ENCODE results near the gene EFS.

The EFS gene

DNA sequence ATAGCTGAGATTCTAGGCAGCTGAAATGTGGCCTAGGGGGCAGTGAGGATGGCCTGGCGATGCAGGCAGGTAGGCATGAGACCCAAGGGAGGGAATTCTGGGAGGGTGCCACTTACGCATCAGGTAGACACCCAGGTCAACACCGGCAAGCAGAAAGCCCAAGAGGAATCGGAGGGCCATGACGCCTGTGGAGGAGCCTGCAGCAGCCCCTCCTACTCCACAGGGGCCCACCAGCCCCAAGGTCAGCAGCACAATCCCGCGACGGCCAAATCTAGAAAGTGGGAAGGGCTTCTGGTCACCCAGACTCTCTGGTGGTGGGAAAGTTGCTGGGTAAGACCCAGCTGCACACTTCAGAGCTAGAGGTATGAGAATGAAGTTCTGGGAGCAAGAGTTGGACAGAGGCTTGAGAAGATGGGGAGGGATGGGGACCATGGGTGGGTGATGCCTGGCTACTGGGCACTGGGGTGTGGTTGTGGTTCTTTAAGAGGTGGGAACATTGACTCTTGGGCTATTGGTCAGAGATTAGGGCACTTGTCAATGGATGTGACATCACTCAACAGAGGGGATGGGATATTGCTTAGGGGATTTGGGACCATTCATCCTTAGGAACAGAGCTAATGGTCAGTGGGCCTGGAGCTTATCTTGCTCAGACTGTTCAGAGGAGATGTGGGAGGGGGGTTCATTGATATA is 15.7 kb downstream of the EFS start:
- no peaks in the 10 kb centered on the region for H3K36me3 ChIP-seq (ENCODE audit: control insufficient read depth, insufficient read depth, low read length)
- no peak overlapping the region for H3K27ac ChIP-seq (ENCODE audit: low read length)
- no peaks in the 10 kb centered on the region for H3K9me3 ChIP-seq (ENCODE audit: control insufficient read depth, insufficient read depth, low read length)
- peaks cover 4% of the 10 kb centered on the region; the same call in 1 of the 2 replicates for H3K4me1 ChIP-seq (ENCODE audit: control insufficient read depth, insufficient read depth, low read length)
- DNase-seq (ENCODE audit: low read depth, low spot score), result no peak
- no CpG with 5 or more reads among the region's 8 CpGs for WGBS (ENCODE audit: insufficient coverage, insufficient read length)
- no peak overlapping the region for H3K4me3 ChIP-seq (ENCODE audit: low read length)
- H3K27me3 ChIP-seq (ENCODE audit: control insufficient read depth, insufficient read depth, low read length), result no peaks in the 10 kb centered on the region

DNA sequence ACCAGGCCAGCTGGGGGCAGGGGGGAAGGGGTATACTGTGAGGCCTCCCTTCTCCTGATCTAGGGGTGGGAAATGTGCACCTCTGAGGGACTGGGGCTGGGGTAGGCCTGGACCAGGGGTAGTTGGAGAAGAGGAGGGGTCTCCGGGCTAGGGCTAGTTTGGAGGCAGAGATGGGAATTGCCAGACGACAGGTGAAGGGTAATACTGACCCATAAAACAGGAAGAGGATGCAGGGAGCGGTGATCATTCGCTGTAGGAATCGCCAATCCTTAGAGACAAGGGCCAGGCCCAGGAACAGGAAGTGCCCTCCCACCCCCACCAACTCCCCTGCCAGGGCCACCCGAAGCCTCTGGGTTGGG is 16.7 kb downstream of the EFS start:
- no CpG with 5 or more reads among the region's 6 CpGs for WGBS (ENCODE audit: insufficient coverage, insufficient read length)
- Histone ChIP-seq H3K4me1 (ENCODE audit: control insufficient read depth, insufficient read depth, low read length) (peaks cover 4% of the 10 kb centered on the region; the same call in 1 of the 2 replicates), H3K4me3 (ENCODE audit: low read length) (no peak overlapping the region), H3K36me3 (ENCODE audit: control insufficient read depth, insufficient read depth, low read length) (no peaks in the 10 kb centered on the region), H3K9me3 (ENCODE audit: control insufficient read depth, insufficient read depth, low read length) (no peaks in the 10 kb centered on the region), H3K27me3 (ENCODE audit: control insufficient read depth, insufficient read depth, low read length) (no peaks in the 10 kb centered on the region), H3K27ac (ENCODE audit: low read length) (no peak overlapping the region)
- DNase-seq (ENCODE audit: low read depth, low spot score), result no peak

DNA sequence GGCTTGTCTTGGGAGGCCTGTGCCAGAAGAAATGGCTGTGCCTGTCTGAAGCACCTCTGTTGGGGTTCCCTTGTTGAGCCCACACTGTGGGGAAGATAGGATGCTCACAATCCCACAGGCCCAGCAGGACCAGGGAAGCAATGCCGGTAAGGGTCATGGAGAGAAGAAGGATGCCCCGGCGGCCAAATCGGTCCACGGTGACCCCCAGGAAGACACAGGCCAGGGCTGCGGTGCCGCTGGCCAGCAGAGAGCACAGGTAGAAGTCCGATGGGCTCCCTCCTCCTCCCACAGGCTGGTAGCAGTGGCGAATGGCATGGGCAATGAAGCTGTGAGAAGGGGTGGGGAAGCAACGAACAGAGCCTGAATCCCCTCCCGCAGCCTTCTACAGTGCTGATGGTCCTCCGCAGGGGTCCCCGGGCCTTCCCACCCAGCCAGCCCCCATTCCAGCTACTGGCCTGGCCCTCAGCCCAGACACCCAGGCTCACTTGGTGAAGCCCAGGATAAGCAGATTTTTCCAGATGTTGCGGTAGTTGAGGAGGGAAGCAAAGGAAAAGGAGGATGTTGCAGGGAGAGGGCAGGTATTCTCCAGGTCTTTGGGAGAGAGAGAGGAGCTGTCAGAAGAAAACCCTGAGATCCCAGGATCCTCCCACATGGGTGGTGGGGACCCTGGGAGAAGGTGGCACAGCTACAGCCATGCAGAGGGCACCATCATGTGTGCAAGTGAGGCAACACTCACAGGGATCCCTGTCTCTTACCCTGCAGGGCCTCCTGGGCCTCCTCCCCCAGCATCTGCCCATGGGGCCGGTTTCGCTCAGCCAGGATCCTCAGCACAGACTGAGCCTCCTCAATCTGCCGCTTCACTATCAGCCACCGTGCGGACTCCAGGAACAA is 17.3 kb downstream of the EFS start:
- Histone ChIP-seq H3K4me1 (ENCODE audit: control insufficient read depth, insufficient read depth, low read length) (peaks cover 4% of the 10 kb centered on the region; the same call in 1 of the 2 replicates), H3K27me3 (ENCODE audit: control insufficient read depth, insufficient read depth, low read length) (no peaks in the 10 kb centered on the region), H3K9me3 (ENCODE audit: control insufficient read depth, insufficient read depth, low read length) (no peaks in the 10 kb centered on the region), H3K4me3 (ENCODE audit: low read length) (no peak overlapping the region), H3K36me3 (ENCODE audit: control insufficient read depth, insufficient read depth, low read length) (no peaks in the 10 kb centered on the region), H3K27ac (ENCODE audit: low read length) (no peak overlapping the region)
- WGBS (ENCODE audit: insufficient coverage, insufficient read length), result no CpG with 5 or more reads among the region's 19 CpGs
- DNase-seq (ENCODE audit: low read depth, low spot score), result no peak

DNA sequence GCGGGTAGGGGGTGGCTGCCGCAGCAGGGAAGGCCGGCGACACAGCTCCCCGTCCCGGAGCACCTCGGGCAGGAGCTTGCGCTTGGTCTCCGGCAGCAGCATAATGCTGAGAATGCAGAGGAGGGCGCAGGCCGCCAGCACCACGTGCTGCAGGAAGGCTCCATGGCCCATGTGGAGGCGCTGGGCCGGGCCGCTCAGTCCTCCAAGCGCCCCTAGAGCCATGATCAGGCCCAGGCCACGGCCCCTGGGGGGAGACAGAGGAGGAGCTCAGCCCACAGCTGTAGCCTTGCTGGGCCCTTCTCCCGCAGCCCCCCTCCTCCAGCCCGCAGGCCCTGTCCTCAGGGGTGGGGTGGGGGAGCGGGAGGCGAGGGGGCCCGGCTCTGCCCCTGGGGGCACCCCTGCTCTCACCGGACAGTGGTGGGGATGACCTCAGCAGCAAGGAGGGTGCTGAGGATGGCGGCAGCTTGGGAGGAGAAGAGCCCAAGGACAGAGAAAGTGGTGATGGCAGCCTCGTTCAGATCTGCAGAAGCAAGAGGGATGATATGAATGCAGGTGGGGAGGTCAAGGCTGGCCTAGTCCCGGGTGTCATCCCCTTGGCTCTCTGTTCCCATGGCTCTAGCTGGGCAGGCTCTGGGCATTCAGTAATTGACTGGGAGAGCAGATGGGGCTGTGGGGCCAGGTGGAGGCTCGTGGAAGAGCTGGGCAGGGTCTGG is 18.1 kb downstream of the EFS start:
- Histone ChIP-seq H3K9me3 (ENCODE audit: control insufficient read depth, insufficient read depth, low read length) (no peaks in the 10 kb centered on the region), H3K4me1 (ENCODE audit: control insufficient read depth, insufficient read depth, low read length) (peaks cover 3% of the 10 kb centered on the region; the same call in 1 of the 2 replicates), H3K36me3 (ENCODE audit: control insufficient read depth, insufficient read depth, low read length) (no peaks in the 10 kb centered on the region), H3K27me3 (ENCODE audit: control insufficient read depth, insufficient read depth, low read length) (no peaks in the 10 kb centered on the region), H3K4me3 (ENCODE audit: low read length) (no peak overlapping the region), H3K27ac (ENCODE audit: low read length) (no peak overlapping the region)
- no CpG with 5 or more reads among the region's 27 CpGs for WGBS (ENCODE audit: insufficient coverage, insufficient read length)
- DNase-seq (ENCODE audit: low read depth, low spot score), result no peak

DNA sequence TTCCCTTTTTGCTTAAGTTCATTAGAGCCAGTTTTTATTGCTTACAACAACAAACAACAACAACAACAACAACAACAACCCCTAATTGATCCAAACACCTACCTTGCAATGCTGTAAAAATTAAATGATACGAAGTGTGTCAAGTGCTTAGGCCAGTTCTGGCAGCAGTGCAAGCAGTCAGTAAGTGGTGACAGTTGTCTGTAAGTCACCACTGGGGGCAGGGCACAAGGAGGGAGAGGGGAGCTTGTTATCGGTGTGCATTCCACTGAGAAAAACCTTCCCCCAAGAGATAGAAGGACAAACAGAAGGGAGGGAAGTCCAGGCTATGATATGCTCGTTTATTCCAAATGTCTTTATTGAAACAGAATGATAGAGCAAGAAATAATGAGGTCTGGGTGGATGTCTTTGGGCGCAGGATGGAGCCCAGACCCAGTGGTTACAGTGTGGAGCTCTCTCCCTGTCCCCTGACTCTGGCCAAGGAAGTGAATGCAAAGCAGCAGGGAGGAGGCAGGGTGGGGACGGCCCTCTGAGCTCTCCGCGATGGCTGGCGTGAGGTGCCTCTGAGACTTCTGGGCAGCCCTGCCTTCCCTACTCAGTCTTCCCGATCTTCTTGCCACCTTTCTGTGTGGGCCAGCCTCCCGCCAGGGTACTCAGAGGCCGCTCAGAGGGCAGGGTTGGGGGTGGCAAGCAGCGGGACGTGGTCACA is 18.8 kb downstream of the EFS start:
- H3K36me3 ChIP-seq (ENCODE audit: control insufficient read depth, insufficient read depth, low read length), result no peaks in the 10 kb centered on the region
- H3K4me3 ChIP-seq (ENCODE audit: low read length), result no peak overlapping the region
- WGBS (ENCODE audit: insufficient coverage, insufficient read length), result no CpG with 5 or more reads among the region's 13 CpGs
- H3K27me3 ChIP-seq (ENCODE audit: control insufficient read depth, insufficient read depth, low read length), result no peaks in the 10 kb centered on the region
- DNase-seq (ENCODE audit: low read depth, low spot score), result no peak
- no peaks in the 10 kb centered on the region for H3K4me1 ChIP-seq (ENCODE audit: control insufficient read depth, insufficient read depth, low read length)
- H3K9me3 ChIP-seq (ENCODE audit: control insufficient read depth, insufficient read depth, low read length), result no peaks in the 10 kb centered on the region
- H3K27ac ChIP-seq (ENCODE audit: low read length), result no peak overlapping the region

DNA sequence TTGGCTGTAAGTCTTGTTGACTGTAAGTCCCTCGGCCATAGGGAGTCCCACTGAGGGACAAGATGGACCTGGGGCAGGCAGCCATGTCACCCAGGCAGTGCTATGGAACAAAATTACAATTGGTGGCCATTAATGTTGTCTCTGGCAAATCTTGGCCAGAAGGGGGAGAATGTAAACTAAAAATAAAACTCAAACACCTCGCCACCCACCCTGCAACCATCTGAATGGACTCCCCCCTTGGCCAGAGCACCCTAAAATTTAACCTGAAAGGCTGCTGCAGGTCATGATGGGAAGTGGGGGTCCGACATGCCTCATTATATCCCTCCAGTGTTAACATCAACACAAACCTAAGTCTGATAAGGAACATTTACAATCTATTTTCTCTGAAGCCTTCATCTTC is 20.5 kb downstream of the EFS start:
- Histone ChIP-seq H3K4me1 (ENCODE audit: control insufficient read depth, insufficient read depth, low read length) (no peaks in the 10 kb centered on the region), H3K27ac (ENCODE audit: low read length) (no peak overlapping the region), H3K36me3 (ENCODE audit: control insufficient read depth, insufficient read depth, low read length) (no peaks in the 10 kb centered on the region), H3K4me3 (ENCODE audit: low read length) (no peak overlapping the region), H3K9me3 (ENCODE audit: control insufficient read depth, insufficient read depth, low read length) (no peaks in the 10 kb centered on the region), H3K27me3 (ENCODE audit: control insufficient read depth, insufficient read depth, low read length) (no peaks in the 10 kb centered on the region)
- no CpG with 5 or more reads among the region's 3 CpGs for WGBS (ENCODE audit: insufficient coverage, insufficient read length)
- DNase-seq (ENCODE audit: low read depth, low spot score), result no peak

DNA sequence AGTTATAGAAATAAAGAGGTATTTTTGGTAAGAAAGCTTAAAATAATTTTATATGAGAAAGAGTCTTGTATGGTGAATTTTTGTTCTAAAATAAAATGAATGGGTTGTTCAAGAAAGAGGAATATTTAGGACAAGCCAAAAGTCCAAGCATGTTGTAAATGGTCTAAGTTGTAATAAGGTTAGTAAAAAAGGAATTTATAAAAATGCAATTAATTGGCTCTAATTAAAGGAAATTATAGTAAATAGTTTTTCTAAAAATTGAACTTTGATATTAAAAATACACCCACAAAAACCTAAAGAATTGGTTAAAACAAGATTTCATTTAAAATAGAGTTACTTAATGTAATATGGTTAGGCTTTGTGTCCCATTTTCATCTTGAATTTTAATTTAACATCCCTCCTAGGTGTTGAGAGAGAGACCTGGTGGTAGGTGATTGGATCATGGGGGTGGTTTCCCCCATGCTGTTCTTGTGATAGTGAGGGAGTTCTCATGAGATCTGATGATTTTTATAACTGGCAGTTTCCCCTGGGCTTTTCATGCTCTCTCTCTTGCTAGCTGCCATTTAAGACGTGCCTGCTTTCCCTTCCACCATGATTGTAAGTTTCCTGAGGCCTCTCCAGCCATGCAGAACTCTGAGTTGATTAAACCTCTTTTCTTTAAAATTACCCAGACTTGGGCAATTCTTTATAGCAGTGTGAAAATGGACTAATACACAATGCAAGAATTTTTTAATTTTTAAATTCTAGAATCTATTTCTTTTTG is 25.3 kb downstream of the EFS start:
- H3K4me1 ChIP-seq (ENCODE audit: control insufficient read depth, insufficient read depth, low read length), result no peaks in the 10 kb centered on the region

DNA sequence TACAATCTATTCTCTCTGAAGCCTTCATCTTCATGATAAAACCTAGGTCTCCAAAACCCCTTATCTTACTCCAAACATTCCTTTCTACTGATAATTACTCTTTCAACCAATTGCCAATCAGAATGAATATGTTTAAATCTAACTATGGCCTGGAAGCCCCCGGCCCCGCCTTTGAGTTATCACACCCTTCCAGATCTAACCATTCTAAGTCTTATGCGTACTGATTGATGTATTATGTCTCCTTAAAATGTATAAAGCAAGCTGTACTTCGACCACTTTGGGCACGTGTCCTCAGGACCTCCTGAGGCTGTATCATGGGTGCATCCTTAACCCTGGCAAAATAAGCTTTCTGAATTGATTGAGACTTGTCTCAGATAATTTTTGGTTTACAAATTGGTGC is 29.3 kb downstream of the EFS start:
- Histone ChIP-seq H3K27ac (ENCODE audit: low read length) (no peak overlapping the region), H3K4me3 (ENCODE audit: low read length) (no peak overlapping the region), H3K9me3 (ENCODE audit: control insufficient read depth, insufficient read depth, low read length) (no peaks in the 10 kb centered on the region), H3K27me3 (ENCODE audit: control insufficient read depth, insufficient read depth, low read length) (no peaks in the 10 kb centered on the region), H3K36me3 (ENCODE audit: control insufficient read depth, insufficient read depth, low read length) (no peaks in the 10 kb centered on the region), H3K4me1 (ENCODE audit: control insufficient read depth, insufficient read depth, low read length) (no peaks in the 10 kb centered on the region)
- DNase-seq (ENCODE audit: low read depth, low spot score), result no peak
- no CpG with 5 or more reads among the region's 5 CpGs for WGBS (ENCODE audit: insufficient coverage, insufficient read length)

More for the DNA sequence above, 25.3 kb downstream of the EFS start:
- Histone ChIP-seq H3K4me3 (ENCODE audit: low read length) (no peak overlapping the region), H3K27me3 (ENCODE audit: control insufficient read depth, insufficient read depth, low read length) (no peaks in the 10 kb centered on the region), H3K27ac (ENCODE audit: low read length) (no peak overlapping the region), H3K9me3 (ENCODE audit: control insufficient read depth, insufficient read depth, low read length) (no peaks in the 10 kb centered on the region), H3K36me3 (ENCODE audit: control insufficient read depth, insufficient read depth, low read length) (no peaks in the 10 kb centered on the region)
- DNase-seq (ENCODE audit: low read depth, low spot score), result no peak
- WGBS (ENCODE audit: insufficient coverage, insufficient read length), result no CpG with 5 or more reads among the region's 1 CpG

DNA sequence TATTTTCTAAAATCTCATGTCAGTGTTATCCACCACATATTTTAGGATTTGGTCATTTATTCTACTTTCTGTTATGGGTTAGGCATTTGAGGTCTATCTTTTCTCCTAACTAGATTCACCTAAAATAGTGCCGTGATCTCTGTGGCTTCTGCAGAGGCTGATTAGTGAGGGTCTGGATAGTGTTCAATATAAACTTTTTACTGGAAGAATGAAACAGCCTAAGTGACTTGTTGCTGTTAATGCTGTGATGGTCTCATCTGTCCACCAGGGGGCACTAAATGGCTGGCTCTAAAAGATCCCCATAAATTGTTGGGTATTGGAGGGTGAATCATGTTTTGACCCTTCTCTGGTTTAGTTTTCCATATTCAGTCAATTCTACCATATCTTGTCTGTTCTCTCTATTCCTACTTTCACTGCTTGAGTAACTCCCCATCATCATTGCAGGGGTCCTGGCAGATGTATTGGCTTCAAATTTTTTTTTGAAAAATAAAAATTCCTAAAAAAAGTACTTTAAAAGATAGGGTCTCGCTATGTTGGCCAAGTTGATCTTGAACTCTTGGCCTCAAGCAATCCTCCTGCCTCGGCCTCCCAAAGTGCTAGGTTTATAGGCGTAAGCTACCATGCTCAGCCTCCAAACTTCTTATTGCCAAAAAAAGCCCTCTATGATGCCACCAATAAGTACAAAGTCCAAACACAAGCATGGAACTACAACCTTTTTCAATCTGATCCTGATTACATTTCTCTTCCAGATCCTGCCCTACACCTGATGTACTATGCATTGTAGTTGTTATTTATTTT is 36.8 kb downstream of the EFS start:
- no CpG with 5 or more reads among the region's 4 CpGs for WGBS (ENCODE audit: insufficient coverage, insufficient read length)
- H3K9me3 ChIP-seq (ENCODE audit: control insufficient read depth, insufficient read depth, low read length), result no peaks in the 10 kb centered on the region
- H3K4me3 ChIP-seq (ENCODE audit: low read length), result no peak overlapping the region
- DNase-seq (ENCODE audit: low read depth, low spot score), result no peak
- H3K27me3 ChIP-seq (ENCODE audit: control insufficient read depth, insufficient read depth, low read length), result no peaks in the 10 kb centered on the region
- H3K27ac ChIP-seq (ENCODE audit: low read length), result no peak overlapping the region
- no peaks in the 10 kb centered on the region for H3K4me1 ChIP-seq (ENCODE audit: control insufficient read depth, insufficient read depth, low read length)
- H3K36me3 ChIP-seq (ENCODE audit: control insufficient read depth, insufficient read depth, low read length), result peaks cover 14% of the 10 kb centered on the region
